Subcutaneous adipose tissue (tissue), 4 donors: Measurements from ENCODE around the gene AP1B1. TPM values are rescaled to one million over a fixed set of nuclear protein-coding genes. Genes with fewer than 3 reads are reported as not detected.

Experiments
- total RNA-seq, 4 donors: library from RNA; depleted of rRNA; stranded (reverse); fragments of >200 nt; gene quantifications; one replicate each; pipeline ENCODE4 v1.1.0, GENCODE V29; 2016
- TF ChIP-seq, protein P1 (sequence below): fragments of 450-650 bp; IDR thresholded peaks from one replicate; pipeline ENCODE4 v1.5.1; 2016; ENCODE audit warnings: low read depth, mild to moderate bottlenecking, control low read depth, antibody characterized with exemption, moderate library complexity

The AP1B1 gene
- total RNA-seq, 4 donors from 2014 or later = 49.7 to 81.1 (median 60.1) TPM

DNA sequence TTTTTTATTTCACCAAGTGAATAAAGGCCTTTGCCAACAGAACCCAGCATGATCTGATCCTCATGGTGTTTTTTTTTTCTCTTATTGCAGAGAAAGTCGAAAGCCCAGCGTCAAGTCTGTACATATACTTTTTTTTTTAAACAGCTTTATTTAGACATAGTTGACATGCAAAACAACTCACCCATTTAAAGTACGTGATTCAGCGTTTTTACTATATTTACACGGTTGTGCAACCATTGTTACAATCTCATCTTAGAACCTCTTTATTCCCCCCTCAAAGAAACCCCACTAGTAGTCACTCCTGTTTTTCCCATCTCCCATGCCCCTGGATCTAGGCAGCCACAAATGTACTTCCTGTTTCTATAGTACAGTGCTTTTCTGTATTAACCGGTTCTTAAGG is 20.6 kb upstream of the AP1B1 start:
- TF ChIP-seq, protein P1, sequence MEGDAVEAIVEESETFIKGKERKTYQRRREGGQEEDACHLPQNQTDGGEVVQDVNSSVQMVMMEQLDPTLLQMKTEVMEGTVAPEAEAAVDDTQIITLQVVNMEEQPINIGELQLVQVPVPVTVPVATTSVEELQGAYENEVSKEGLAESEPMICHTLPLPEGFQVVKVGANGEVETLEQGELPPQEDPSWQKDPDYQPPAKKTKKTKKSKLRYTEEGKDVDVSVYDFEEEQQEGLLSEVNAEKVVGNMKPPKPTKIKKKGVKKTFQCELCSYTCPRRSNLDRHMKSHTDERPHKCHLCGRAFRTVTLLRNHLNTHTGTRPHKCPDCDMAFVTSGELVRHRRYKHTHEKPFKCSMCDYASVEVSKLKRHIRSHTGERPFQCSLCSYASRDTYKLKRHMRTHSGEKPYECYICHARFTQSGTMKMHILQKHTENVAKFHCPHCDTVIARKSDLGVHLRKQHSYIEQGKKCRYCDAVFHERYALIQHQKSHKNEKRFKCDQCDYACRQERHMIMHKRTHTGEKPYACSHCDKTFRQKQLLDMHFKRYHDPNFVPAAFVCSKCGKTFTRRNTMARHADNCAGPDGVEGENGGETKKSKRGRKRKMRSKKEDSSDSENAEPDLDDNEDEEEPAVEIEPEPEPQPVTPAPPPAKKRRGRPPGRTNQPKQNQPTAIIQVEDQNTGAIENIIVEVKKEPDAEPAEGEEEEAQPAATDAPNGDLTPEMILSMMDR = no peak

DNA sequence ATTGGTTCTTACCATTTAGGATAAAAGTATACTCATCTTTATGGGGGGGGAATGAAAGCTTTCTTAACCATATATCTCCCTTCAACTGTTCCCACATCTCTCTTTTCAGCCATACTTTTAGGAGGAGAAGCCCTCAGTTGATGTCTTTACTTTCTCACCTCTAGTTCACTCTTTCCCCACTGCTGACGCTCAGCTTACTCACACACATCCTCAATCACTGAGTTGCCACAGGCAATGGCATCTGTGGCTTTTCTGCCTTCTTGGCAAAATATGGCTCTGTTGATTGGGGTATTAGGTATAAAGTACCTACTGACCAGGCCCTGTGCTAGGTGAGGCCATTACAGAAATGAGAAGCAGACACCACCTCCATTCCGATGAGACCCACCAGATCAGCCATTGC is 12.2 kb upstream of the AP1B1 start:
- TF ChIP-seq, protein P1 = no peak

DNA sequence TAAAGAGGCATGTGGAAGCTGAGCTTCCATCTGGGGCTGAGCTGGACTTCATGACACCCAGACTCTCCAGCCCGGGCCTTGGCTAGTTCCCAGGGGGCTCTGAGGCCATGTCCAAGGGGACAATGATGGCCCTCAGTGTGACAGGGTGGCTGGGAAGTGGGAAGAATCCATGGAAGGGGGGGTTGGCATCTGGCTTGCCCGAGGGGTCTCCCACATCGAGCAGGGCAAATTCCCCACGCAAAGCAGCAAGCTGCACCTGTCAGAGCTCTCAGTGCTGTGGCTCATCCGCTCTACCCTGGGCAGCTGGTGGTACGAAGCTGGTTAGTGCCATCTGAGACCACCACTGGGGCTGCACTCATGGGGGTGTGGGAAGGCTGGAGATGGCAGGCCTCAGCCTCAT is 9.4 kb upstream of the AP1B1 start:
- TF ChIP-seq, protein P1 = no peak

DNA sequence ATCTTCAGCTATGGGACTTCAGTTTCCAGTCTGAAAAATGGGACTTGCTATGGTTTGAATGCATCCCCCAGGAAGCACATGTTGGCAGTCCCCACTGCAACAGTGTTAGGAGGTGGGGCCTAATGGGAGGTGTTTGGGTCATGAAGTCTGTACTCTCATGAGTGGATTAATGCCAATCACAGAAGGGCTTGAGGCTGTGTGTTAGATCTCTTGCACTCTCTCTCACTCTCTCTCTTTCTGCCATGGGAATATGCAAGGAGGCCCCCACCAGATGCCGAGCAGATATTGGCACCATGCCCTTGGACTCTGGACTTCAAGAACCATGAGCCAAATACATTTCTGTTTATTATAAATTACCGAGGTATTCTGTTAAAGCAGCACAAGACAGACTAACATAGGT is 7.8 kb upstream of the AP1B1 start:
- TF ChIP-seq, protein P1 = no peak

DNA sequence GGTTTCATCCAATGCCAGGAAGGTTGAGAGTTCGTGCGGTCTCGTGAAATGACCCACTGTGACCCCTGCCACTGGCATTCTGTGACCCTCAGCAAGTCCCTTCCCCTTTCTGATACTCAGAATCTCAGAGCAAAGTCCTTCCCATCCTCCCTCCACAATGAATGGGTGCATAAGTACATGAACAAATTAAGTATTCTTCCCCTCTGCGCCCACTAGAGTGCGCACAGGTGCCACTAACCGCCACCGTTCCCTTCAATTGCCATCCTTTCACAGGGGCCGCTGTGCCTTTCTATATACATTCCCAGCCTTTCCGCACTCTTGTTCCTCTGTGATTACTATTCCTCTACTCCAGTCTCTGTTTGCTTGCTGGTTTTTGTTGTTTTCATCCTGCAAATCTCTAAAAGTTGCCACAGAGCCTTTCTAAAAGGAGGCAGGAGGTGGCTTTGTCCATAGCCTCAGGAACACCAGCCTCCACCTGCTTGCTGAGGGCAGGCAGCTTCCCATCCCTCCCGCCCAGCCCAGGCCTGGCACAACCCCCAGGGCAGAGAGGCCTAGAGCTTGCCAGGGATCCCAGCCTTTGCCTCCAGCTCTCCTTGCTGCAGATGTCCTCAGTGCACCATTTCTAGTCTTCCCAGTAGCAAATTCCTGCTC is 6.7 kb upstream of the AP1B1 start:
- TF ChIP-seq, protein P1 = no peak

DNA sequence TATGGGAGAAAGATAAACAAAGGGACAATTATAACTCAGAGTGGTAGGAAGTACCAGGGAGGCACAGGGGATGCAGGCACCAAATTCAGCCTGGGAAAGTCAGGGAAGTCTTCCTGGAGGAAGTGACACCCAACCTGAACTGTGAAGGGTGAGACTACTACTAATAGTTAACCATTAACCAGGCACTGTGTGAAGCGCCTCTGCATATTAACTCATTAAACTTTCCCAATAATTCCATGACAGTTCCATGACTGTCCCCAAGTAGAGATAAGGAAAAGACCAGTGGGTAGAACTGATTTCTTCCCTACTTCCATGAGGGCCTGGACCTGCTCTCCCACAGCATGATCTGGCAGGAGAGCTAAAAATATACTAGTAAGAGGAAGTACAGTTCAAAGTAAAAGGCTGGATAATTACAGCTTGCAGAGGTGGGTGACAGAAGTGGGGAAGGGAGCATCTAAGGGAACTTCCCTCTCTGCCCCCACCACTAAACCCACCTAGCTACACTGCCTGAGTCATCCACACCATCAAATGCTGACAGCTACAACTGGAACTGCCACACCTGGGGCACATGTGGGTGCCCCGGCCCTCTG is 4.7 kb upstream of the AP1B1 start:
- TF ChIP-seq, protein P1 = no peak

DNA sequence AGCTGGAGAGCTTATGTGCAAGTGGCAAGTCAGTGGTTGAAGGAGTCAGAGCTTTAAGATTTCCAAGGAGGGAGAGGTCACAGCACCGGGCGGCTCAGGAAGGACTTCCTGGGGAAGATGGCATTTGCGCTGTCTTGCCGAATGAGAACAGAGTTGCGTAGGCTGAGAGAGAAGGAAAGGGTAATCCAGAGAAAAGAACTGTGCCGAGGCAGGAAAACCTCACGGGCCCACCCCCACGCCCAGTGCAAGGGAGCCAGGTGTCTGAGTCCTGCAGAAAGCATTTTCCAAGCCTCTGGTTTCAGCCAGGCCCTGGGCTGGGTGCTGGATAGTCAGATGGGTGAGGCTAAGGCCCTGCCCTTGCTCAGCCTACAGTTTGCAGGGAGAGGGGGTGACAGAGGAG is 3.2 kb upstream of the AP1B1 start:
- TF ChIP-seq, protein P1 = no peak
